Keratinocyte (primary cell): ENCODE results near the gene KLC1. TPM values are rescaled to one million over a fixed set of nuclear protein-coding genes. Genes with fewer than 3 reads are reported as not detected.

ENCODE experiments used
- DNase-seq: peaks from one replicate; pipeline ENCODE4 v3.0.0-alpha.2; 2011; ENCODE audit warnings: low read depth, missing footprints, low spot score
- FAIRE-seq: peaks from 2 replicates; lab custom pipeline; 2011; peaks lifted over from hg19 to GRCh38; lab: Jason Lieb, UNC
- H2AFZ ChIP-seq: 2 replicates; pipeline ENCODE4 v1.6.0; 2012; ENCODE audit warnings: low read length, control low read depth, inconsistent platforms; ENCODE audit not compliant: control insufficient read depth
- H3K27ac ChIP-seq: 2 replicates; pipeline ENCODE4 v1.5.1; 2011; ENCODE audit warnings: low read length; ENCODE audit not compliant: control insufficient read depth, insufficient read depth
- H3K27me3 ChIP-seq: 3 replicates; pipeline ENCODE4 v1.6.0; 2011; ENCODE audit warnings: low read length; ENCODE audit not compliant: control insufficient read depth, insufficient read depth; ENCODE audit errors: extremely low read depth
- H3K36me3 ChIP-seq, 2 experiments: 2 replicates in 1 of 2; 3 replicates in 1 of 2; pipeline ENCODE4 v1.5.1; 2011; ENCODE audit warnings: low read length in 2 of 2, mild to moderate bottlenecking in 1 of 2; ENCODE audit not compliant: control insufficient read depth in 2 of 2, insufficient read depth in 2 of 2; ENCODE audit errors: extremely low read depth in 1 of 2
- H3K4me1 ChIP-seq: 3 replicates; pipeline ENCODE4 v1.5.1; 2011; ENCODE audit warnings: low read length; ENCODE audit not compliant: control insufficient read depth, insufficient read depth; ENCODE audit errors: extremely low read depth
- H3K4me2 ChIP-seq: 3 replicates; pipeline ENCODE4 v1.6.0; 2011; ENCODE audit warnings: low read depth, low read length; ENCODE audit not compliant: control insufficient read depth, insufficient read depth; ENCODE audit errors: extremely low read depth
- H3K4me3 ChIP-seq, 3 experiments: fragments of 200-600 bp in 1 of 3; sonication (generic) in 1 of 3; 2 replicates in 2 of 3; 3 replicates in 1 of 3; pipeline ENCODE4 v1.5.1; 2011 to 2016; ENCODE audit warnings: low read length in 3 of 3, mild to moderate bottlenecking in 3 of 3, control low read depth in 2 of 3, inconsistent platforms in 1 of 3, low read depth in 1 of 3, mixed read lengths in 1 of 3, mixed run types in 1 of 3, moderate library complexity in 1 of 3; ENCODE audit not compliant: control insufficient read depth in 2 of 3, insufficient read depth in 2 of 3; ENCODE audit errors: extremely low read depth in 1 of 3
- H3K79me2 ChIP-seq: 2 replicates; pipeline ENCODE4 v1.6.0; 2012; ENCODE audit warnings: low read length; ENCODE audit not compliant: control insufficient read depth, insufficient read depth
- H3K9ac ChIP-seq: 3 replicates; pipeline ENCODE4 v1.6.0; 2011; ENCODE audit warnings: low read length; ENCODE audit not compliant: control insufficient read depth, insufficient read depth; ENCODE audit errors: extremely low read depth
- H3K9me1 ChIP-seq: 3 replicates; pipeline ENCODE4 v1.6.0; 2011; ENCODE audit warnings: low read length; ENCODE audit not compliant: control insufficient read depth, insufficient read depth; ENCODE audit errors: extremely low read depth
- H3K9me3 ChIP-seq: 2 replicates; pipeline ENCODE4 v1.5.1; 2012; ENCODE audit warnings: low read depth, low read length; ENCODE audit not compliant: control insufficient read depth
- H4K20me1 ChIP-seq: 3 replicates; pipeline ENCODE4 v1.6.0; 2011; ENCODE audit warnings: low read length; ENCODE audit not compliant: control insufficient read depth, insufficient read depth; ENCODE audit errors: extremely low read depth
- EZH2 ChIP-seq: IDR thresholded peaks from one replicate; pipeline ENCODE4 v1.6.1; 2012; ENCODE audit warnings: inconsistent platforms, mild to moderate bottlenecking, low read length, moderate library complexity
- dilution Hi-C: fragments of 300-500 bp; cut with MboI; formaldehyde crosslinking; loops from one replicate; pipeline ENCODE4 v1.7.0; 2020; ENCODE audit warnings: low sequenced_read_pairs; ENCODE audit not compliant: extremely low pct_ligation_motif_present
- polyA plus RNA-seq, 5 experiments: library from polyadenylated mRNA; depleted of rRNA in 3 of 5; stranded (reverse) in 3 of 5; stranded (forward) in 1 of 5; unstranded in 1 of 5; fragments of >200 nt; gene quantifications; 1 replicate in 1 of 5; 2 replicates in 3 of 5; 3 replicates in 1 of 5; pipeline versions ENCODE4 v1.2.1 to v1.2.3, GENCODE V29; 2011 to 2012; ENCODE audit warnings: missing spikeins in 2 of 5, low read depth in 1 of 5, low replicate concordance in 1 of 5
- TF ChIP-seq, protein P1 (sequence below), 3 experiments: IDR thresholded peaks in 1 of 3; conservative IDR thresholded peaks in 1 of 3; optimal IDR thresholded peaks in 1 of 3; 2 replicates in 2 of 3; 3 replicates in 1 of 3; pipeline versions ENCODE3 to v1.5.1; 2011; ENCODE audit warnings: low read length in 3 of 3, mild to moderate bottlenecking in 3 of 3, moderate library complexity in 2 of 3, control low read depth in 1 of 3, inconsistent platforms in 1 of 3; ENCODE audit not compliant: insufficient read depth in 2 of 3; ENCODE audit errors: extremely low read depth in 1 of 3

The KLC1 gene
- polyA plus RNA-seq, 1 donor (not counting 4 experiments of a cell fraction or from before 2014, with no cell fraction given): 130 TPM

DNA sequence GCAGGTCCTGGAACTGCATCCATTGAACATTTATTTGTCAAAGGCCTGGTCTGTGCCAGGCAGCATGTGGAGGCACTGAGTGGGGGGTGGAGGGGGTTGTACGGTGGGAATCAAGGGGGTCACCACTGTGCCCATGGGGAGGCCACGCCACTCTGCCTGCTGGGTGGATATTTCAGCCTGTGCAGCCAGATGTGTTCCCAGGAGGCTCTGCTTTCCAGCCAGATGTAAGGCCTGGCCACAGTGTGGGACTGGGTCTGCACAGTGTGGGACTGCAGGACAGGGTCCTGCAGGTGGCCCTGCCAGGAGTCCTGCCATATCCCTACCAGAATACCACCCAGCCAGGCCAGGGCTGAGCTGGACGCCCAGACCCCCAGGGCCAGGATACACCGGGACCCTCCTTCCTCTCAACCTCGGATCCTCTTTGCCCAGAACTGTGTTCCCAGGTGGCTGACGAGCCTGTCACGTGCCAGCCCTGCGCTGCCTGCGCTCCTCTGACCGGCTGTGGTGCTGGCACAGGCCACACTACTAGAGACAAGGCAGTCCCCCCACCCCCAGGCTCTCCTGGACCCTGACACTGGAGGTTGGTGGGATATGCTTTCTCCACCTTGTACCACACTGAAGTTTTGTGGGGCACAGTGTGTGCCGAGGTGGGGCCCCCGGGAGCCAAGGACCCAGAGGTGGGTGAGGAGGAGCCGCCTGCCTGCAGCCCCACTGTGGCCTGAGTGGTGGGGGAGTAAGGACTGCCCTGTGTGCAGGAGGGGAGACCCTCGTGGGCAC lies 68.8 kb downstream of the KLC1 start:
- peaks cover 26% of the 10 kb centered on the region for H3K4me1 ChIP-seq
- H2AFZ ChIP-seq: no peak overlapping the region
- FAIRE-seq (no peak), DNase-seq (no peak)
- no peak overlapping the region for H3K4me3 ChIP-seq
- no peaks in the 10 kb centered on the region for H3K9me1 ChIP-seq
- H3K36me3 ChIP-seq: peaks cover 41 to 42% of the 10 kb centered on the region in 2 experiments
- H4K20me1 ChIP-seq: peaks cover 24% of the 10 kb centered on the region
- TF ChIP-seq, protein P1, sequence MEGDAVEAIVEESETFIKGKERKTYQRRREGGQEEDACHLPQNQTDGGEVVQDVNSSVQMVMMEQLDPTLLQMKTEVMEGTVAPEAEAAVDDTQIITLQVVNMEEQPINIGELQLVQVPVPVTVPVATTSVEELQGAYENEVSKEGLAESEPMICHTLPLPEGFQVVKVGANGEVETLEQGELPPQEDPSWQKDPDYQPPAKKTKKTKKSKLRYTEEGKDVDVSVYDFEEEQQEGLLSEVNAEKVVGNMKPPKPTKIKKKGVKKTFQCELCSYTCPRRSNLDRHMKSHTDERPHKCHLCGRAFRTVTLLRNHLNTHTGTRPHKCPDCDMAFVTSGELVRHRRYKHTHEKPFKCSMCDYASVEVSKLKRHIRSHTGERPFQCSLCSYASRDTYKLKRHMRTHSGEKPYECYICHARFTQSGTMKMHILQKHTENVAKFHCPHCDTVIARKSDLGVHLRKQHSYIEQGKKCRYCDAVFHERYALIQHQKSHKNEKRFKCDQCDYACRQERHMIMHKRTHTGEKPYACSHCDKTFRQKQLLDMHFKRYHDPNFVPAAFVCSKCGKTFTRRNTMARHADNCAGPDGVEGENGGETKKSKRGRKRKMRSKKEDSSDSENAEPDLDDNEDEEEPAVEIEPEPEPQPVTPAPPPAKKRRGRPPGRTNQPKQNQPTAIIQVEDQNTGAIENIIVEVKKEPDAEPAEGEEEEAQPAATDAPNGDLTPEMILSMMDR (optimal IDR thresholded peaks at IDR 0.05 in 1 of 3, IDR thresholded peaks at IDR 0.05 in 1 of 3, conservative IDR thresholded peaks at IDR 0.05 in 1 of 3; ENCODE audit: extremely low read depth in 1 of 3, insufficient read depth in 2 of 3, low read length in 3 of 3): no peak
- TF ChIP-seq EZH2: no peak
- dilution Hi-C loops: no loop called here
- H3K27ac ChIP-seq: no peak overlapping the region
- H3K79me2 ChIP-seq: peaks cover 13% of the 10 kb centered on the region
- no peaks in the 10 kb centered on the region for H3K27me3 ChIP-seq
- no peak overlapping the region for H3K9ac ChIP-seq
- H3K9me3 ChIP-seq: no peaks in the 10 kb centered on the region
- H3K4me2 ChIP-seq: no peak overlapping the region

DNA sequence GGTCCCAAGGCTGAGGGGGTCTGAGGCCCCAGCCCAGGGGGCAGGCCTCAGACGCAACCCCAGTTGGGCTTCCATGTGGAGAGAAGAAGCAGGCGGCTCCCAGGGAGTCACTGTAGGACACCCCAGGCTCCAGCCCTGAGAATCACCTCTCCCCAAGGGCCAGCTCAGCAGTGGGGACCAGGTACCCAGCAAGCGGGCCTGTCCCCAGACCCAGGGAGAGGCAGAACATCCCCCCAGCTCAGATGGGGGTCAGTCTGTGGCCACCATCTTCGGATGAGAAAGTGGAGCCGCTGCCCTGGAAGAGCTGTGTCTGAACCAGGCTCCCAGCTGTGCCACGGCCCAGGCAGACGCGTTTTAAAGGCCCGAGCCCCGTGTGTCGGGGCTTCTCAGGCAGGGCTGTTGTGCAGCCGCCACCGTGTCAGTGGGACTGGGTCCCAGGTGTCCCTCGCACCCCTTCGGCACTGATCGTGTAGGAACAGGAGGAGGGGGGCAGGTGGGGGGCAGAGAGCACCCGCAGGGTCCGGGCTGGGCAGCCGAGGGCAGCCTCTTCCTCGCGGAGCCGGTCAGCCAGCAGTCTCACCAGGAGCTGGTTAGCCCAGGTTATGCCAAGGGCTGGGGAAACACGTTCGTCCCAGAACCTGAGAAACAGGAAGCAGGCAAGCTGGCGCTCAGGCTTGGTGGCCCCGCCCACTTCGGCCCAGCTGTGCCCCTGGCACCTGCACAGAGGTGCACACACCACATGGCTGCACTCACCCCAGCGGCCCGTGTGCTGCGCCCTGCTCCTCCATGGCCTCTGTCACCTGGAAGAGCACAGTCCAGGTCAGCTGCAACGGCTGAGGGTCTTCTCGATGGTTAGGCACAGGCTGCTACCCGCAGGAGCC lies 69.6 kb downstream of the KLC1 start:
- Histone ChIP-seq H3K36me3 (peaks cover 37 to 43% of the 10 kb centered on the region in 2 experiments), H3K27ac (peak overlapping the region; percentile 26), H3K9me3 (no peaks in the 10 kb centered on the region), H3K9me1 (no peaks in the 10 kb centered on the region), H4K20me1 (peaks cover 15% of the 10 kb centered on the region), H3K9ac (peak overlapping the region; percentile 22), H3K4me2 (no peak overlapping the region), H3K4me1 (peaks cover 18% of the 10 kb centered on the region), H3K79me2 (peaks cover 13% of the 10 kb centered on the region), H3K27me3 (no peaks in the 10 kb centered on the region), H2AFZ (no peak overlapping the region), H3K4me3 (no peak overlapping the region)
- TF ChIP-seq, protein P1 (optimal IDR thresholded peaks at IDR 0.05 in 1 of 3, IDR thresholded peaks at IDR 0.05 in 1 of 3, conservative IDR thresholded peaks at IDR 0.05 in 1 of 3; ENCODE audit: extremely low read depth in 1 of 3, insufficient read depth in 2 of 3, low read length in 3 of 3): no peak
- no peak for TF ChIP-seq EZH2
- DNase-seq (no peak), FAIRE-seq (peak; percentile 49)
- dilution Hi-C loops: no loop called here
